T47D (cell line): ENCODE results near the gene LEPR.
"Not testable (repeated sequence)": the region's sequence is repeated elsewhere in the genome, so short reads cannot be mapped to it uniquely, and the experiment has no call there.

Source experiments
- DNase-seq, 2 experiments: peaks; one replicate each; pipeline versions ENCODE4 v3.0.0 to v3.0.0-alpha.2; 2011 to 2012; ENCODE audit warnings: low read depth in 1 of 2, low spot score in 1 of 2
- JUND ChIP-seq: IDR thresholded peaks from 2 replicates; pipeline ENCODE4 v1.6.1; 2012; ENCODE audit warnings: low read depth
- in situ Hi-C: cut with HindIII; loops from 2 replicates; pipeline ENCODE4 v1.10.0; 2016; ENCODE audit warnings: low sequenced_read_pairs, low pct_unique_long_range_greater_than_20kb

The LEPR gene

GRCh38 chr1:65420590-65421350, at the start of gene LEPR, which contains the start of gene LEPROT:
Gene LEPR (plus strand): TSS chr1:65420668. CDS start chr1:65565566, 144,898 bp downstream.
Gene LEPROT (plus strand): TSS chr1:65420668. CDS start chr1:65420725, 57 bp downstream.
- TF ChIP-seq JUND, result no peak
- in situ Hi-C loops, result no loop called here

GRCh38 chr1:65371544-65371943, 48.9 kb upstream of the LEPR start:
- TF ChIP-seq JUND, result no peak
- no peak for DNase-seq
- in situ Hi-C loops, result no loop called here

More at GRCh38 chr1:65420590-65421350, at the start of gene LEPR, which contains the start of gene LEPROT:
- DNase-seq, result peak in 1 of 2 experiments; percentile 75

- no peak for DNase-seq
- no peak for TF ChIP-seq JUND
- in situ Hi-C loops, result no loop called here
Observed at GRCh38 chr1:65372557-65372956, 47.9 kb upstream of the LEPR start.

- in situ Hi-C loops, result no loop called here
- DNase-seq, result no peak
- TF ChIP-seq JUND, result no peak
Observed at GRCh38 chr1:65377496-65378246, 42.8 kb upstream of the LEPR start.

GRCh38 chr1:65378247-65378946, 42.1 kb upstream of the LEPR start:
- in situ Hi-C loops, result no loop called here
- no peak for TF ChIP-seq JUND
- DNase-seq, result no peak

- DNase-seq, in situ Hi-C loops: not testable (repeated sequence)
Observed at GRCh38 chr1:65384426-65384825, 36.0 kb upstream of the LEPR start.

GRCh38 chr1:65386439-65386838, 34.0 kb upstream of the LEPR start:
- in situ Hi-C loops, result no loop called here
- no peak for TF ChIP-seq JUND

GRCh38 chr1:65387821-65388220, 32.6 kb upstream of the LEPR start:
- no peak for TF ChIP-seq JUND
- in situ Hi-C loops, result no loop called here
- DNase-seq, result no peak

More at GRCh38 chr1:65386439-65386838, 34.0 kb upstream of the LEPR start:
- no peak for DNase-seq

GRCh38 chr1:65388908-65389695, 31.4 kb upstream of the LEPR start:
- TF ChIP-seq JUND, result no peak
- no peak for DNase-seq
- in situ Hi-C loops, result no loop called here

- no peak for DNase-seq
- TF ChIP-seq JUND, result no peak
- in situ Hi-C loops, result no loop called here
Observed at GRCh38 chr1:65392497-65392896, 28.0 kb upstream of the LEPR start.

GRCh38 chr1:65393347-65393746, 27.1 kb upstream of the LEPR start:
- no peak for DNase-seq
- in situ Hi-C loops, result no loop called here
- TF ChIP-seq JUND, result no peak

- TF ChIP-seq JUND, result no peak
- DNase-seq, result no peak
- in situ Hi-C loops, result no loop called here
Observed at GRCh38 chr1:65393928-65394327, 26.5 kb upstream of the LEPR start.
